SK-N-SH (cell line): Measurements from ENCODE around the gene ZC3H8. TPM values are rescaled to one million over a fixed set of nuclear protein-coding genes. Genes with fewer than 3 reads are reported as not detected.

Source experiments
- CTCF ChIA-PET: fragments of 300-600, 350-600 bp; formaldehyde crosslinking; extraction: SDS; loops from one replicate; lab custom pipeline; 2021; lab: Yijun Ruan, JAX
- POLR2A ChIA-PET: fragments of 350-600 bp; sonication (Branson Sonifier 250); formaldehyde crosslinking; extraction: SDS; loops from one replicate; lab custom pipeline; 2020; ENCODE audit warnings: antibody characterized with exemption, inconsistent platforms; lab: Yijun Ruan, JAX
- DNase-seq: peaks from one replicate; pipeline ENCODE4 v3.0.0; 2012
- H2AFZ ChIP-seq: fragments of 200-600 bp; sonication (generic); 2 replicates; pipeline ENCODE4 v1.8.1; 2016; ENCODE audit warnings: antibody characterized with exemption, mild to moderate bottlenecking, low read depth
- H3F3A ChIP-seq: fragments of 200-600 bp; sonication (generic); replicated peaks from 2 replicates; pipeline ENCODE3; 2016; ENCODE audit warnings: antibody characterized with exemption, mild to moderate bottlenecking; ENCODE audit not compliant: insufficient read depth
- H3K27ac ChIP-seq, 2 experiments: fragments of 200-500 bp in 1 of 2; fragments of 200-600 bp in 1 of 2; sonication (Bioruptor generic) in 1 of 2; sonication (generic), shearing (Covaris generic) in 1 of 2; 2 replicates each; pipeline versions ENCODE4 v1.5.1 to v1.6.1; 2014 to 2016; ENCODE audit warnings: low read depth in 2 of 2, inconsistent platforms in 1 of 2, low read length in 1 of 2, mild to moderate bottlenecking in 1 of 2, mixed read lengths in 1 of 2
- H3K27me3 ChIP-seq: fragments of 200-600 bp; sonication (generic), shearing (Covaris generic); 2 replicates; pipeline ENCODE4 v1.6.1; 2016; ENCODE audit warnings: mixed run types; ENCODE audit not compliant: insufficient read depth
- H3K36me3 ChIP-seq, 2 experiments: fragments of 200-500 bp in 1 of 2; fragments of 200-600 bp in 1 of 2; sonication (Bioruptor generic) in 1 of 2; sonication (generic) in 1 of 2; replicated peaks in 1 of 2; 2 replicates each; pipeline versions ENCODE3 to v1.5.1; 2014 to 2016; ENCODE audit warnings: low read length in 1 of 2, mild to moderate bottlenecking in 1 of 2; ENCODE audit not compliant: insufficient read depth in 2 of 2, control insufficient read depth in 1 of 2
- H3K4me1 ChIP-seq, 2 experiments: fragments of 200-500 bp in 1 of 2; fragments of 200-600 bp in 1 of 2; sonication (Bioruptor generic) in 1 of 2; sonication (generic), shearing (Covaris generic) in 1 of 2; 2 replicates each; pipeline versions ENCODE4 v1.5.1 to v1.6.1; 2014 to 2016; ENCODE audit warnings: low read depth in 1 of 2, low read length in 1 of 2, mixed run types in 1 of 2; ENCODE audit not compliant: insufficient read depth in 2 of 2, control insufficient read depth in 1 of 2
- H3K4me2 ChIP-seq: fragments of 200-600 bp; sonication (generic), shearing (Covaris generic); 2 replicates; pipeline ENCODE4 v1.6.1; 2017; ENCODE audit warnings: mixed run types
- H3K4me3 ChIP-seq, 2 experiments: fragments of 200-500 bp in 1 of 2; fragments of 200-600 bp in 1 of 2; sonication (Bioruptor generic) in 1 of 2; sonication (generic), shearing (Covaris generic) in 1 of 2; 2 replicates each; pipeline versions ENCODE4 v1.5.1 to v1.8.1; 2014 to 2016; ENCODE audit warnings: low read depth in 2 of 2, inconsistent platforms in 1 of 2, low read length in 1 of 2, mild to moderate bottlenecking in 1 of 2, mixed read lengths in 1 of 2, moderate library complexity in 1 of 2
- H3K79me2 ChIP-seq: fragments of 200-600 bp; sonication (generic); 2 replicates; pipeline ENCODE4 v1.8.1; 2017; ENCODE audit warnings: mild to moderate bottlenecking; ENCODE audit not compliant: insufficient read depth
- H3K9ac ChIP-seq: fragments of 200-600 bp; sonication (generic); 2 replicates; pipeline ENCODE4 v1.6.1; 2017; ENCODE audit warnings: mixed run types
- H3K9me2 ChIP-seq: fragments of 200-600 bp; sonication (generic); 2 replicates; pipeline ENCODE4 v1.6.1; 2017; ENCODE audit warnings: mixed run types
- H3K9me3 ChIP-seq: fragments of 200-600 bp; sonication (generic); 2 replicates; pipeline ENCODE4 v1.6.1; 2017; ENCODE audit warnings: mixed run types, mild to moderate bottlenecking, moderate library complexity
- H4K20me1 ChIP-seq: fragments of 200-600 bp; sonication (generic); 2 replicates; pipeline ENCODE4 v1.6.1; 2017; ENCODE audit warnings: mild to moderate bottlenecking, mixed run types; ENCODE audit not compliant: insufficient read depth
- CHD2 ChIP-seq: fragments of 150-350 bp; IDR thresholded peaks from 2 replicates; pipeline ENCODE4 v1.6.1; 2018; ENCODE audit warnings: low read length; ENCODE audit not compliant: partially characterized antibody
- EP300 ChIP-seq, 2 experiments: IDR thresholded peaks; 2 replicates each; pipeline versions ENCODE4 v1.4.0 to v1.6.1; 2012; ENCODE audit warnings: borderline replicate concordance in 1 of 2, low read depth in 1 of 2, low read length in 1 of 2
- EZH2phosphoT487 ChIP-seq: fragments of 200-600 bp; sonication (generic); IDR thresholded peaks from 2 replicates; pipeline ENCODE4 v1.6.1; 2017; ENCODE audit warnings: low read depth, mixed run types, mild to moderate bottlenecking, antibody characterized with exemption, moderate library complexity, borderline replicate concordance
- FOXM1 ChIP-seq: IDR thresholded peaks from 2 replicates; pipeline ENCODE4 v1.4.0; 2012; ENCODE audit warnings: low read depth, mild to moderate bottlenecking
- GABPA ChIP-seq: IDR thresholded peaks from 2 replicates; pipeline ENCODE4 v1.4.0; 2012; ENCODE audit warnings: low read depth, mild to moderate bottlenecking
- GATA2 ChIP-seq: sonication (generic); formaldehyde crosslinking; IDR thresholded peaks from 2 replicates; pipeline ENCODE4 v1.5.0; 2020; ENCODE audit warnings: mild to moderate bottlenecking, missing genetic modification reagents
- JUND ChIP-seq: IDR thresholded peaks from 2 replicates; pipeline ENCODE4 v1.4.0; 2012
- MXI1 ChIP-seq: IDR thresholded peaks from 2 replicates; pipeline ENCODE4 v1.6.1; 2012; ENCODE audit warnings: mild to moderate bottlenecking, low read depth, low read length, improper control_type of control experiment
- NRF1 ChIP-seq: IDR thresholded peaks from 2 replicates; pipeline ENCODE4 v1.6.1; 2012; ENCODE audit warnings: low read depth, mild to moderate bottlenecking, low read length
- POLR2AphosphoS5 ChIP-seq: IDR thresholded peaks from 2 replicates; pipeline ENCODE4 v1.6.1; 2012; ENCODE audit warnings: low read depth, low read length
- RAD21 ChIP-seq: IDR thresholded peaks from 2 replicates; pipeline ENCODE4 v1.6.1; 2012; ENCODE audit warnings: mild to moderate bottlenecking, low read length
- RCOR1 ChIP-seq: fragments of 150-350 bp; IDR thresholded peaks from 2 replicates; pipeline ENCODE4 v1.6.1; 2017; ENCODE audit warnings: antibody characterized with exemption, low read length
- RFX5 ChIP-seq: IDR thresholded peaks from 2 replicates; pipeline ENCODE4 v1.6.1; 2012; ENCODE audit warnings: mild to moderate bottlenecking, improper control_type of control experiment, low read length
- RXRA ChIP-seq: IDR thresholded peaks from 2 replicates; pipeline ENCODE4 v1.4.0; 2012; ENCODE audit warnings: low read depth, mild to moderate bottlenecking, borderline replicate concordance
- TAF1 ChIP-seq: IDR thresholded peaks from 2 replicates; pipeline ENCODE4 v1.6.1; 2012; ENCODE audit warnings: low read depth, mild to moderate bottlenecking, low read length, moderate library complexity, borderline replicate concordance
- TCF12 ChIP-seq: IDR thresholded peaks from 2 replicates; pipeline ENCODE4 v1.4.0; 2012
- TEAD4 ChIP-seq: IDR thresholded peaks from 2 replicates; pipeline ENCODE4 v1.4.0; 2012; ENCODE audit warnings: mild to moderate bottlenecking, borderline replicate concordance; ENCODE audit not compliant: insufficient read depth
- WGBS: methylation state at CpG from one replicate; pipeline ENCODE4 v1.1.6; 2017; ENCODE audit warnings: low lambda C conversion rate; 5-methylcytosine and 5-hydroxymethylcytosine counted together
- polyA plus RNA-seq, 3 experiments: library from polyadenylated mRNA; depleted of rRNA; stranded (reverse); fragments of >200 nt; gene quantifications; 2 replicates each; pipeline ENCODE4 v1.2.3, GENCODE V29; 2012
- TF ChIP-seq, protein P1 (sequence below): IDR thresholded peaks from 2 replicates; pipeline ENCODE4 v1.4.0; 2012; ENCODE audit warnings: low read depth
- TF ChIP-seq, protein P2 (sequence below): fragments of 150-350 bp; IDR thresholded peaks from 2 replicates; pipeline ENCODE4 v1.6.1; 2016; ENCODE audit warnings: mild to moderate bottlenecking, low read depth, low read length
- TF ChIP-seq, protein P3 (sequence below): IDR thresholded peaks from 2 replicates; pipeline ENCODE4 v1.6.1; 2012; ENCODE audit warnings: mild to moderate bottlenecking, low read depth, low read length, moderate library complexity

ZC3H8 gene
- polyA plus RNA-seq, 1 of the 3 experiments (the other 2 are of a cell fraction), result 3.3 TPM

DNA sequence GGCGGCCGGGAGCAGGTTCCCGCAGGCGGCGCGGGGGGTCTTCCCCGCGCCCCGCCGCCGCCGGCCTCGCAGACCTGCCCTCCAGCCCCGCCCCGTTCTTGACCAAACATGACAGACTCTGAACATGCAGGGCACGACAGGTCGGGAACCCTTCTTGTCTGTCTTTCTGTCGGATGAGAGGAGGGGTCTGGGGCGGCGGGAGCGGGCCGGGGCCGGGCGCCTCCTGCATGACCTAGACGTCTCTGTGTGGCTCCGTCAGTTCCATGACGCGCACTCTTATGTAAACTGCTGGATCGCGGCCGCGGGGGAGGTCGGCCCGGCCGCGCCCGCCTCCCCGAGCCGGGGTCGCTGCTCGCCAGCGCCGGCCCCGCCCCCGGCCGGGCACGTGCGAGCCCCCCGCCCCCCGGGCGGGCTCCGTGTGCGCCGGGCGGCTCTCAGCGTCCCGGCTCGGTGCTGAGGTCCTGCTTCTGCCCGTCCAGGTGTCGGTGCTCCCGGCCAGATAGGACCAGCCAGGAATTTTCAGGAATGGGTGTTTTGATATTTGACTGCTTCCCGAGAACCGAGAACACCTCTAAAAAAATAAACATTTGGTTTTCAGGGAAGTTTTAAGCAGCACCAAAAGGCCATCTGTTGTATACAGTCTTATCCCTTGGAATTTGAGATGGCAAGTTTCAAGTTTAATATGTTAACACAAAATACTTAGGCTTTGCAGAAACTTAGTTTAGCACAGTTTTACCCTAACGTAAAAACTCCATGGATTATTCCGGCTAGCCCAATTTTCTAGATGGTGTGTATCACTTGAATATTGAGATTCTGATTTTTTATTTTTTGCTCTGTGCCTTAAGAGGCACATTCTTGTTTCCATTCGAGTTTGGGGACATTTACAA, 21.3 kb upstream of the ZC3H8 start:
- Histone ChIP-seq H3K9me3 (no peaks in the 10 kb centered on the region), H3K9me2 (no peaks in the 10 kb centered on the region), H3K4me3 (peak overlapping the region; percentile 92 to 95), H3F3A (peaks cover 3% of the 10 kb centered on the region), H3K4me2 (peak overlapping the region; percentile 86), H3K27me3 (no peaks in the 10 kb centered on the region), H4K20me1 (no peaks in the 10 kb centered on the region), H3K79me2 (peaks cover 21% of the 10 kb centered on the region), H3K36me3 (peaks cover 0 to 8% of the 10 kb centered on the region in 2 experiments), H2AFZ (0 out of 2 replicates have a peak overlapping the region, but pooled peaks have one; percentile 32), H3K4me1 (peaks cover 0 to 5% of the 10 kb centered on the region in 2 experiments; a peak in 2 of 4 replicates), H3K27ac (peak overlapping the region; percentile 100), H3K9ac (peak overlapping the region; percentile 99)
- TF ChIP-seq TCF12 (no peak), POLR2AphosphoS5 (peak; percentile 74), FOXM1 (no peak), TAF1 (no peak; the same call in 1 of the 2 replicates), NRF1 (no peak), EZH2phosphoT487 (no peak), GATA2 (CRISPR knock-in tag) (no peak), GABPA (no peak), CHD2 (peak; percentile 24), TEAD4 (no peak), MXI1 (peak; percentile 82), RCOR1 (no peak), JUND (no peak), RFX5 (no peak), RXRA (no peak), EP300 (IDR thresholded peaks at IDR 0.05; ENCODE audit: borderline replicate concordance in 1 of 2, low read depth in 1 of 2, low read length in 1 of 2) (no peak), RAD21 (no peak)
- TF ChIP-seq, protein P1, sequence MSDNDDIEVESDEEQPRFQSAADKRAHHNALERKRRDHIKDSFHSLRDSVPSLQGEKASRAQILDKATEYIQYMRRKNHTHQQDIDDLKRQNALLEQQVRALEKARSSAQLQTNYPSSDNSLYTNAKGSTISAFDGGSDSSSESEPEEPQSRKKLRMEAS, result no peak
- TF ChIP-seq, protein P2, sequence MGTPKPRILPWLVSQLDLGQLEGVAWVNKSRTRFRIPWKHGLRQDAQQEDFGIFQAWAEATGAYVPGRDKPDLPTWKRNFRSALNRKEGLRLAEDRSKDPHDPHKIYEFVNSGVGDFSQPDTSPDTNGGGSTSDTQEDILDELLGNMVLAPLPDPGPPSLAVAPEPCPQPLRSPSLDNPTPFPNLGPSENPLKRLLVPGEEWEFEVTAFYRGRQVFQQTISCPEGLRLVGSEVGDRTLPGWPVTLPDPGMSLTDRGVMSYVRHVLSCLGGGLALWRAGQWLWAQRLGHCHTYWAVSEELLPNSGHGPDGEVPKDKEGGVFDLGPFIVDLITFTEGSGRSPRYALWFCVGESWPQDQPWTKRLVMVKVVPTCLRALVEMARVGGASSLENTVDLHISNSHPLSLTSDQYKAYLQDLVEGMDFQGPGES, result no peak
- TF ChIP-seq, protein P3, sequence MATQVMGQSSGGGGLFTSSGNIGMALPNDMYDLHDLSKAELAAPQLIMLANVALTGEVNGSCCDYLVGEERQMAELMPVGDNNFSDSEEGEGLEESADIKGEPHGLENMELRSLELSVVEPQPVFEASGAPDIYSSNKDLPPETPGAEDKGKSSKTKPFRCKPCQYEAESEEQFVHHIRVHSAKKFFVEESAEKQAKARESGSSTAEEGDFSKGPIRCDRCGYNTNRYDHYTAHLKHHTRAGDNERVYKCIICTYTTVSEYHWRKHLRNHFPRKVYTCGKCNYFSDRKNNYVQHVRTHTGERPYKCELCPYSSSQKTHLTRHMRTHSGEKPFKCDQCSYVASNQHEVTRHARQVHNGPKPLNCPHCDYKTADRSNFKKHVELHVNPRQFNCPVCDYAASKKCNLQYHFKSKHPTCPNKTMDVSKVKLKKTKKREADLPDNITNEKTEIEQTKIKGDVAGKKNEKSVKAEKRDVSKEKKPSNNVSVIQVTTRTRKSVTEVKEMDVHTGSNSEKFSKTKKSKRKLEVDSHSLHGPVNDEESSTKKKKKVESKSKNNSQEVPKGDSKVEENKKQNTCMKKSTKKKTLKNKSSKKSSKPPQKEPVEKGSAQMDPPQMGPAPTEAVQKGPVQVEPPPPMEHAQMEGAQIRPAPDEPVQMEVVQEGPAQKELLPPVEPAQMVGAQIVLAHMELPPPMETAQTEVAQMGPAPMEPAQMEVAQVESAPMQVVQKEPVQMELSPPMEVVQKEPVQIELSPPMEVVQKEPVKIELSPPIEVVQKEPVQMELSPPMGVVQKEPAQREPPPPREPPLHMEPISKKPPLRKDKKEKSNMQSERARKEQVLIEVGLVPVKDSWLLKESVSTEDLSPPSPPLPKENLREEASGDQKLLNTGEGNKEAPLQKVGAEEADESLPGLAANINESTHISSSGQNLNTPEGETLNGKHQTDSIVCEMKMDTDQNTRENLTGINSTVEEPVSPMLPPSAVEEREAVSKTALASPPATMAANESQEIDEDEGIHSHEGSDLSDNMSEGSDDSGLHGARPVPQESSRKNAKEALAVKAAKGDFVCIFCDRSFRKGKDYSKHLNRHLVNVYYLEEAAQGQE, result no peak
- POLR2A ChIA-PET, result no interaction called here
- WGBS, result 3% methylated on average over 7 of the region's 66 CpGs
- CTCF ChIA-PET, result no interaction called here
- DNase-seq, result peak; percentile 94
